ENCODE data around the gene RSPRY1. TPM values are rescaled to one million over a fixed set of nuclear protein-coding genes. Genes with fewer than 3 reads are reported as not detected.
"Not testable (repeated sequence)": the region's sequence is repeated elsewhere in the genome, so short reads cannot be mapped to it uniquely, and the experiment has no call there.

Gene RSPRY1
- total RNA-seq, 2 donors from 2014 or later, result 28.7 to 32.5 TPM

DNA sequence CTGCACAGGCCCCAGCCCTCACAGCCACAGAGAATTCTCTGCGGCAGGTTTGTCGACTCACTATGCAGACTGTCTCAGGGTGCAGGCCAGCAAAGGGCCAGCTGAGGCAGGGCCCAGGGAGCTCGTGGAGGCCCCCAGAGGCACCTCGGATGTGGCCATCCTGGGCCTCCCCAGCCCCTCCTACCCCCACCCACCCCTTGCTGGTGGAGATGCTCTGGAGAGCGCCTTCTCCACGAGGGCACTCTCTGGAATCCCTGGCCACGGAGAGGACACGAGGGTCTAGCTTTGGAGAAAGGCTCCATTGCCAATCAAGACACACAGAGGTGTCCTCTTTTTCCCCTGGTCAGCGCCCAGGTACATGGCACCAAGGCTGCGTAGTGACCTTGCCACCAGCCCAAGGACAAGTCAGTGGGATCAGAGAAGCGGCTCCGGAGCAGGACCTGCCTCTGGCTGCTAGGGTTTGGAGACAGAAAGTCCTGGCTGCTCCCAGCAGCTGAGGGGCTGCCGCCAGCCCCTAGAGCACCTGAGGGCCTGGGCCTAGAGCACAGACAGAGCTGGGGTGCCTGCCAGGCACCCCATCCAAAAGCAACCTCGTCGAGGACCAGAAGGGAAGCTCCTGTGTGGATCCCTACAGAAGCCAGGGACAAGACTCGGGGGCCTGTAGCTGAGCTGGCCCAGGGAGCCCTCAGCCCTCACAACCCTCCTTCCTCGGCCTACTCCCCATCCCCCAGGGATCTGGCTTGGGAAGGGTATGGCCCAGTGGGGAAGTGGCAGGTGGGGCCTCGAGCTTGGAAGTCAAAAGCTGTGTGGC lies 77.6 kb downstream of the RSPRY1 start:
- ATAC-seq (ENCODE audit: insufficient number of reproducible peaks, low FRiP score, low read depth), result no peak
- Histone ChIP-seq H3K4me1 (ENCODE audit: control insufficient read depth in 1 of 2, low read depth in 2 of 2) (peaks cover 0 to 9% of the 10 kb centered on the region in 2 donors), H3K9me3 (no peaks in the 10 kb centered on the region), H3K27ac (no peak overlapping the region), H3K4me3 (no peak overlapping the region), H3K36me3 (no peaks in the 10 kb centered on the region), H3K27me3 (replicated peaks; ENCODE audit: insufficient read depth) (no peaks in the 10 kb centered on the region)
- TF ChIP-seq CTCF (IDR thresholded peaks at IDR 0.05), result no peak
- no peak for DNase-seq (ENCODE audit: low spot score)

DNA sequence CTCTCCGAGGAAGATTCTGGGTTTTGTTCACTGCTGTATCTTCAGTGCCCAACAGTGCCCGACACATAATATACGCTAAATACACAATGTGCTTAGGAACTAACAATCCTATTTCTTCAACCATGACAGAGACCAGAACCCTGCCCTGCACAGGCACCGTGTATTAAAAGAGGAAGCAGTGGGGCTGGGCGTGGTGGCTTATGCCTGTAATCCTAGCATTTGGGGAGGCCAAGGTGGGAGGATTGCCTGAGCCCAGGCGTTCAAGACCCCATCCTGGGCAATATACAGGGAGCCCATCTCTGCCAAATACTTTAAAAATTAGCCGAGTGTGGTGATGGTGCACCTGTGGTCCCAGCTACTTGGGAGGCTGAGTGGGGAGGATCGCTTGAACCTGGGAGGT lies 78.3 kb downstream of the RSPRY1 start:
- H3K27ac ChIP-seq, result no peak overlapping the region
- peaks cover 0 to 9% of the 10 kb centered on the region in 2 donors for H3K4me1 ChIP-seq (ENCODE audit: control insufficient read depth in 1 of 2, low read depth in 2 of 2)
- no peak for DNase-seq (ENCODE audit: low spot score)
- H3K27me3 ChIP-seq (replicated peaks; ENCODE audit: insufficient read depth), result no peaks in the 10 kb centered on the region
- ATAC-seq (ENCODE audit: insufficient number of reproducible peaks, low FRiP score, low read depth), result no peak
- H3K9me3 ChIP-seq, result no peaks in the 10 kb centered on the region
- H3K36me3 ChIP-seq, result no peaks in the 10 kb centered on the region
- no peak overlapping the region for H3K4me3 ChIP-seq
- TF ChIP-seq CTCF (IDR thresholded peaks at IDR 0.05), result no peak

DNA sequence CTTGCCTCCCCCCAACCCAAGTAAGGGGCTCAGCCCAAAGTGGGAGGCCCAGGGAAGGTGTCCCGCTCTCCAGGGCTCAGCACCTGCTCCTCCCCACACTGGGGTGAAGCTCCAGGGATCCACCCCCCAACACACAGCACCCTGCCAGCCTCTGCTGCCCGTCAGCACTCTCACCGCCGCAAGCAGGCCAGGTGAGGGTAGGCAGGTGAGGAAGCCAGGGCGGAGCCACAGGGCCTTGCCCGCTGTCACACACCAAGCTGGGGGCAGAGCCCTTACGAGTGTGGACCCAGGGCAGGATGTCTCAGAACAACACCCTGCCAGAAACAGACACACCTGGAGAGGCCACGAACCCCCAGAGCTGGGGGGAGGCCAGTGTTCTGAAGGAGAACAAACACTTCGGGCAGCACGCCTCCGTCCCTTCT lies 78.8 kb downstream of the RSPRY1 start:
- no peaks in the 10 kb centered on the region for H3K36me3 ChIP-seq

GRCh38 chr16:57265850-57266530 lies 79.9 kb downstream of the RSPRY1 start:
- Histone ChIP-seq H3K4me1 (ENCODE audit: control insufficient read depth in 1 of 2, low read depth in 2 of 2) (peaks cover 0 to 9% of the 10 kb centered on the region in 2 donors), H3K27ac (no peak overlapping the region), H3K4me3 (no peak overlapping the region), H3K36me3 (no peaks in the 10 kb centered on the region), H3K27me3 (replicated peaks; ENCODE audit: insufficient read depth) (no peaks in the 10 kb centered on the region), H3K9me3 (no peaks in the 10 kb centered on the region)
- no peak for TF ChIP-seq CTCF (IDR thresholded peaks at IDR 0.05)
- DNase-seq (ENCODE audit: low spot score) (no peak), ATAC-seq (ENCODE audit: insufficient number of reproducible peaks, low FRiP score, low read depth) (no peak)

More for the DNA sequence above, 78.8 kb downstream of the RSPRY1 start:
- ATAC-seq (ENCODE audit: insufficient number of reproducible peaks, low FRiP score, low read depth) (no peak), DNase-seq (ENCODE audit: low spot score) (no peak)
- H3K9me3 ChIP-seq, result no peaks in the 10 kb centered on the region
- H3K4me3 ChIP-seq, result no peak overlapping the region
- H3K27ac ChIP-seq, result no peak overlapping the region
- no peaks in the 10 kb centered on the region for H3K27me3 ChIP-seq (replicated peaks; ENCODE audit: insufficient read depth)
- peaks cover 0 to 9% of the 10 kb centered on the region in 2 donors for H3K4me1 ChIP-seq (ENCODE audit: control insufficient read depth in 1 of 2, low read depth in 2 of 2)
- TF ChIP-seq CTCF (IDR thresholded peaks at IDR 0.05), result no peak

GRCh38 chr16:57266531-57267260 lies 80.6 kb downstream of the RSPRY1 start:
- no peak for TF ChIP-seq CTCF (IDR thresholded peaks at IDR 0.05)
- ATAC-seq (ENCODE audit: insufficient number of reproducible peaks, low FRiP score, low read depth) (no peak), DNase-seq (ENCODE audit: low spot score) (no peak)
- Histone ChIP-seq H3K4me1 (ENCODE audit: control insufficient read depth in 1 of 2, low read depth in 2 of 2) (peaks cover 0 to 9% of the 10 kb centered on the region in 2 donors), H3K4me3 (no peak overlapping the region), H3K27ac (no peak overlapping the region), H3K27me3 (replicated peaks; ENCODE audit: insufficient read depth) (no peaks in the 10 kb centered on the region), H3K36me3 (no peaks in the 10 kb centered on the region), H3K9me3 (no peaks in the 10 kb centered on the region)

DNA sequence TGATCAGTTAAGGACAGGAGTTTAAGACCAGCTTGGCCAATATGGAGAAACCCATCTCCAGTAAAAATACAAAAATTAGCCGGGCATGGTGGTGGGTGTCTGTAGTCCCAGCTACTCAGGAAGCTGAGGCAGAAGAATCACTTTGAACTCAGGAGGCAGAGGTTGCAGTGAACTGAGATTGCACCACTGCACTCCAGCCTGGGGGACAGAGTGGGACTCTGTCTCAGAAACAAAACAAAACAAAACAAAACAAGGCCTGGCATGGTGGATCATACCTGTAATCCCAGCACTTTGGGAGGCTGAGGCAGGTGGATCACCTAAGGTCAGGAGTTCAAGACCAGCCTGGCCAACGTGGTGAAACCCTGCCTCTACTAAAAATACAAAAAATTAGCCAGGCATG lies 81.2 kb downstream of the RSPRY1 start:
- not testable (repeated sequence) for H3K4me1 ChIP-seq (ENCODE audit: control insufficient read depth in 1 of 2, low read depth in 2 of 2); H3K27me3 ChIP-seq (replicated peaks; ENCODE audit: insufficient read depth); H3K4me3 ChIP-seq; H3K9me3 ChIP-seq; DNase-seq (ENCODE audit: low spot score); H3K36me3 ChIP-seq; H3K27ac ChIP-seq; ATAC-seq (ENCODE audit: insufficient number of reproducible peaks, low FRiP score, low read depth)
